ENCODE data around the gene ZBTB7C.

The ZBTB7C gene

DNA sequence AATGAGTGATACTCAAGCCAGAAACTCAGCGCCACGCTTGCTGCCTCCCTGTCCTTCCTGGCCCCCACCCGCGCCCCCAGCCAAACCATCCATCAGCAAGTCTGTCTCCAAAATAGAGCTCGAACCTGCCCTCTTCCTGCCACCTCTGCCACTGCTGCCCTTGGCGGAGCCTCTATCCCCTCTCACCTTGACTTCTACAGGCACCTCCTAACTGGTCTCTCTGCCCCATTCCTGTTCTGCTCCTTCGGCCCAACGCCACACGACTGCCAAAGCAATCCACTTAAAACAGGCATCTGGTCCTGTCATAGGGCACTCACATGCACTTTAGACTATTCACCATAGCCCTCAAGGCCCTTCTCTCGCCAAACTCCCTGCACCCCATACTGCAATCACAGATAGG lies 268.5 kb downstream of the ZBTB7C start:
- TF ChIP-seq, protein P1, sequence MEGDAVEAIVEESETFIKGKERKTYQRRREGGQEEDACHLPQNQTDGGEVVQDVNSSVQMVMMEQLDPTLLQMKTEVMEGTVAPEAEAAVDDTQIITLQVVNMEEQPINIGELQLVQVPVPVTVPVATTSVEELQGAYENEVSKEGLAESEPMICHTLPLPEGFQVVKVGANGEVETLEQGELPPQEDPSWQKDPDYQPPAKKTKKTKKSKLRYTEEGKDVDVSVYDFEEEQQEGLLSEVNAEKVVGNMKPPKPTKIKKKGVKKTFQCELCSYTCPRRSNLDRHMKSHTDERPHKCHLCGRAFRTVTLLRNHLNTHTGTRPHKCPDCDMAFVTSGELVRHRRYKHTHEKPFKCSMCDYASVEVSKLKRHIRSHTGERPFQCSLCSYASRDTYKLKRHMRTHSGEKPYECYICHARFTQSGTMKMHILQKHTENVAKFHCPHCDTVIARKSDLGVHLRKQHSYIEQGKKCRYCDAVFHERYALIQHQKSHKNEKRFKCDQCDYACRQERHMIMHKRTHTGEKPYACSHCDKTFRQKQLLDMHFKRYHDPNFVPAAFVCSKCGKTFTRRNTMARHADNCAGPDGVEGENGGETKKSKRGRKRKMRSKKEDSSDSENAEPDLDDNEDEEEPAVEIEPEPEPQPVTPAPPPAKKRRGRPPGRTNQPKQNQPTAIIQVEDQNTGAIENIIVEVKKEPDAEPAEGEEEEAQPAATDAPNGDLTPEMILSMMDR (IDR thresholded peaks at IDR 0.05; ENCODE audit: extremely low read depth, missing control alignments): no peak
- DNase-seq (ENCODE audit: low spot score): no peak

DNA sequence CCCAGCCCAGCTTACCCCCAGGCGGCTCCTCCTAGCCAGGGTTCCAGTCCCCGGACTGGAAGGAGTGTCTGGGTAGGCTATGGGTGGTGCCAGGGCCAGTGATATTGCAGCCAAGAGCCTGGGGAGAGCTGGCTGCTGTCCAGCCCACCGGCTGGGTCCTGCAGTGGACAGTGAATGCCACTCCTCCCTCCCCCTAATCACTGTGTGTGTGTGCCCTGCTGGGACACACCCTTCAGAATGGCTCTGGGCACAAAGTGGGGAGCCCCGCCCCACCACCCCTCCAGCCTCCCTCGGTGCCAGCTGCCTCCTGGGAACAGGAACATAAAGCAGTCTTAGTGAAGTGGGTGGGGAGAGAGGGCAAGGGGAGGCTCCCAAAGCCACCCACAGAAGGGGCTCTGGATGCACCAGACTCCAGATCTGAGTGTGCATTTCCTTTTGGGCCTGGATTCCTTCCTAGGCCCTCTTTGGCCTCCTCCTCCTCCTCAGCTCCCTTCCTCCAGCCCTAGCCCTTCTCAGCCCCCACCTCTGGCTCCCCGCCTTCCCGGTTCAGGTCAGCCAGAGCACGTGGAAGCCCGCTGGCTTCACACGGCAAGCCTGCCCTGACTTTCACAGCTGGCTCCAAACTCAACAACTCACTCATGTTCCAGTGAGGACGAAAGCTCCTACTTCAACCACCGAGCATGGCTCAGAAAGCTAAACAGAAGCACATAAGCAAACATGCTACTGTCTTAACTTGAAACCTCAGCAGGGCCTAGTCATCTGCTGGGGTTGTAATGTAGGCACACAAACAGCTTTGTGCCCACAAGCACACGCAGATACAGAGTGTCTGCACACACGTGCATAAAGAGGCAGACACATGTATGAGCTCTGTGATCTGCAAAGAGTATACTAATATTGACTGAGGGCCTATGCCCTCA lies 269.5 kb downstream of the ZBTB7C start:
- TF ChIP-seq, protein P1 (IDR thresholded peaks at IDR 0.05; ENCODE audit: extremely low read depth, missing control alignments): no peak
- no peak for DNase-seq (ENCODE audit: low spot score)

DNA sequence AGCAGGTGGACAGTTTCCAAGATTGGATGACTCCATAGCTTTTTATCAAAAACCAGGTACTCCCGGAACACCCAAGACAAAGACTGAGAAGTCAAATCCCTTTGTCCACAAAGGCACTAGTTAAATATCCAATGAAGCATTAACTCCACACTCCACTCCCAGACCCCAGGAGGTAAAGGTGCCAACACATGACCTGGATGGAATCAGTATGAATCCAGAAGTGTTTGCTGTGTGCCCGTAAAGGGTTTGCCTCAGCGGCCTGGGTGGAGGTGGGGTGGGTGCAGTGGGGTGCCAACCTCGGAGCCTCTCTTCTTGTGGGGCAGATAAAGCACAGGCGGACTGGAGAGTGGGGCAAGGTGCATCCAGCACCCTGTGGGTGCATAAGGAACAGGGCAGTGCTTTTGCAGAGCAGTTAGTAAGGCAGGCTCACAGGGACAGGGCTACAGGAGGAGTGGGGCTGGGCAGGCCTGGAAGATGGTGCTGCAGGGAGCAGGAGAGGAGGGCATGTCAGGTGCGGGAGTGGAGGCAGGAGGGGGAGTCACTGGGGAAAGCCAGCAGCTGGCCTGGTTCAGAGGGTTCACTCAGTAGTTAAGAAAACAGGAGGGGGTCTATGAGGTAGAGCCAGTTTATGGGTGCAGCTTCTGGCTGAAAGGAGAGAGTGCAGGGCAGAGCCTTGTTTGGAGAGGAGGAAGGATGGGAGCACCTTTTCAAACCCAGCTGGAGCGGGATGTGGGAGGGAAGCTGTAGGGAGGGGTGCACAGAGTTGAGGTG lies 270.3 kb downstream of the ZBTB7C start:
- no peak for DNase-seq (ENCODE audit: low spot score)
- TF ChIP-seq, protein P1 (IDR thresholded peaks at IDR 0.05; ENCODE audit: extremely low read depth, missing control alignments): no peak

DNA sequence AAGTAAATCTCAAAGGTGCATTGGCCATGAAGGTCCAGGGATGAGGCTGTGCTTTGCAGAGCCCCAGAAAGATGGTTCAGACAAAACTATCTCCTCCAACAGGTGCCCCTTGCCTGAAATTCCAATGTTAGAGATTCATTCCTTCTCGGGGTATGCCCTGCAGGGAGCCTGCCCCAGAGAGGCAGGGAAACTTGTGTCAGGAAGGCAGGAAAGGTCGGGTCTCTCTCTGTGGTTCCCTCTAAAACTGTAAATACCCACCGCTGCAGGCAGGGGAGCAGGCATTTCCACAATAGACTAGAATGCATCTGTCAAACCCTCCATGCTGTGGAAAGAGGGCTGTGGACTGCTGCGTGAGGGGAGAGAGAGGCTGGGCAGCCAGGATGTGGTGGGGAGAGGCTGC lies 271.0 kb downstream of the ZBTB7C start:
- TF ChIP-seq, protein P1 (IDR thresholded peaks at IDR 0.05; ENCODE audit: extremely low read depth, missing control alignments): no peak
- no peak for DNase-seq (ENCODE audit: low spot score)

DNA sequence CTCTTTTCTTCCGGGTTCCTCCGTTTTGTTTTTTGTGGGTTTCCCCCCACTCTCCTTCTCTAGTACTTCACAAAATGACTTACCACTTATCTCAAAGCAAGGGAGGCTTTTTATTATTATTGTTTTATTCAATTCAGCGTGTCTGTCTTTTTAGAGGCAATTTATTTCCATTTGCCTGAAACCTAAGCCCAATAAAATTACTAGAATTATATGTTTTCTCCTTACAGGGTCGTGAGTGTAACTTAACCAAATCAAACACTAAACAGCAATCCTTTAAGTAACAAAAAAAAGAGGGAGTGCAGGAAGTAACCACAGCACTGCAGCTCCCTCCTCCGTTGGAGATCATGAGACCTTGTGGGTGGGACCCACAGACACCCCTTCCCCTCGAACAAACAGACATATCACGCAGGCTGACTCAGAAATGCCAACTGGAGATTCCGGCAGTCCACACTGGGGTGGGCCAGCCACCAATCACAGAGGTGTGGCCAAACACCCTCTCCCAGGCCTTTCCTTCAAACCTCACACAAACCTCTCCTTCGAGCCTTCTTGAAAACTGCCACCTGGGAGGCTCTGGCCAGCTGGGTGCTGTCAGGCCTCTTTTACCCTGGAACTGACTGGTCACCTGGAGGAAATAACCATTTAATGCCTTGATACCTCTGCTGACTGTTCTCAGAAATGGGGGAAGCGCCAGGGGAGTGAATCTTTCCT lies 271.7 kb downstream of the ZBTB7C start:
- DNase-seq (ENCODE audit: low spot score): no peak
- TF ChIP-seq, protein P1 (IDR thresholded peaks at IDR 0.05; ENCODE audit: extremely low read depth, missing control alignments): no peak

DNA sequence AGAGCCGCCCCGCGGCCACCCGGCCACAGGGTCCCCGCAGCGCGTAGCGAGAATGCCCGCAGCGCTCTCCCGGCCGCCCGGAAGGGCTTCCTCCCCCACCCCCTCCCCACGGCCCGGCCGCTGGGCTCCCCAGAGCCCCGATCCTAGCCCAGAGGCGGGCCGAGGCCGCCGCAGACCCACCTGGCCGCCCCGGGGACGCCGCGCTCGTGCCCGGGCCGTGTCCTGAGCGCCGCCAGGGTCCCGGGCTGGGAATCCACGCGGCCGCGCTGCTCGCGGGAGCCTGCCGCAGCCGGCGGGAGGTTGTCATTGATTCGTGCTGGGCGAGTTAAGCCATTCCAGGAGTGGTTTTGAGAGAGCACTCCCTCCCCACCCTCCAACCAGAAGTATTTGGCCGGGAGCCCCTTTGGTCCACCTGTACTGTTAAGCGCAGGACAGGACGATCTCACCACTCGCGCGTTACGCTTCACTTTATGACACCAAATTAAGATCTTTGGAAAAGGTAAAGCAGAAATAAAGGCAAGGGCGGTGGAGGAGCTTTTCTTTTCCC lies 272.3 kb downstream of the ZBTB7C start:
- TF ChIP-seq, protein P1 (IDR thresholded peaks at IDR 0.05; ENCODE audit: extremely low read depth, missing control alignments): no peak
- DNase-seq (ENCODE audit: low spot score): no peak
